ENCODE measurements around the gene SHB. TPM values are rescaled to one million over a fixed set of nuclear protein-coding genes. Genes with fewer than 3 reads are reported as not detected.
A peak's percentile ranks its signal among the peaks of the same experiment; 100 is the strongest.

SHB gene
- total RNA-seq, 1 experiment from 2014 or later: 12.2 TPM

DNA sequence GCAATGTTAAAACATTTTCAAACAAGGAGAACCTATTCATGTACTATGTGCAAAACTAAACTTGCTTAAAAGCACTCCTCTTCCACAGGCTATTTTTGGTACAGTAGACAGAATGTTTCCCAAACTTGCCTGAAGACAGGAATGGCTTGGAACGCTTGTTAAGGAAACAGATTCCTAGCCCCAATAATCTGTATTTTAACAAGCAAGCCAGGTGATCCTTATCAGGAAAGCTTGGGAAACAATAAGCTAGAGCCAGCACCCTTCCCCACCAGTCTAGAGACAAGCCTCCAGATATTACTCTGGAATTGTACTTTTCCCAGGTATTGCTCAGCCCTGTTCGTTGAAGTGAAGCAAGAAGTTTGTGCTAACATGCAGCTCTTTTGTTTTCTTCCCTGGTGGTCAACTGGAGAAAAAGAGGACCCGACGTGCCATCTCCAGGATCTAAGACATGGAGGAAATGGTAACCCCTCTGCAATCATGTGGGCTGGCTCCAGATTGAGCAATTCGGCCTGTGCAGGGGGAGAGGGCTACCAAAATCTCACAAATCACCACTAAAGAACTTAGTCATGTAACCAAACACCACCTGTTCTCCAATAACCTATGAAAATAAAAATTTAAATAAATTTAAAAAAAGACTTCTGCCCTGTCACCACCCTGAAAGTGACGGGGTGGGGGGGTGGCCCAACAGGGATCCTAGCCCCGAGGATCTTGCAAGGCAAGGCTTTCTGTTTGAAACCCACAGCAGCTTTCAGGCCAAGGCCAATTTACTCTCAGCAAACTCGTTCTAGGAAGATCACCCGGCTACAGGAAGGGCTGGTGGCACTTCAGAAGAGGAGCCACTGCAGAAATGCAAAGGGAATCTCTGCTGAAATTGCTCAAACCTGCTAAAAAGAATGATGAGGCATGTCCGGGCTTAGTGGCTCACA is 48.6 kb downstream of the SHB start (continued):
- TF ChIP-seq IRF2 (CRISPR knock-in tag; IDR thresholded peaks at IDR 0.05; ENCODE audit: borderline replicate concordance, low read depth): no peak
- no peak for TF ChIP-seq HMGA2 (CRISPR knock-in tag; IDR thresholded peaks at IDR 0.05)
- no peak for TF ChIP-seq GTF2I (CRISPR knock-in tag; conservative IDR thresholded peaks at IDR 0.05)
- TF ChIP-seq, protein P1, sequence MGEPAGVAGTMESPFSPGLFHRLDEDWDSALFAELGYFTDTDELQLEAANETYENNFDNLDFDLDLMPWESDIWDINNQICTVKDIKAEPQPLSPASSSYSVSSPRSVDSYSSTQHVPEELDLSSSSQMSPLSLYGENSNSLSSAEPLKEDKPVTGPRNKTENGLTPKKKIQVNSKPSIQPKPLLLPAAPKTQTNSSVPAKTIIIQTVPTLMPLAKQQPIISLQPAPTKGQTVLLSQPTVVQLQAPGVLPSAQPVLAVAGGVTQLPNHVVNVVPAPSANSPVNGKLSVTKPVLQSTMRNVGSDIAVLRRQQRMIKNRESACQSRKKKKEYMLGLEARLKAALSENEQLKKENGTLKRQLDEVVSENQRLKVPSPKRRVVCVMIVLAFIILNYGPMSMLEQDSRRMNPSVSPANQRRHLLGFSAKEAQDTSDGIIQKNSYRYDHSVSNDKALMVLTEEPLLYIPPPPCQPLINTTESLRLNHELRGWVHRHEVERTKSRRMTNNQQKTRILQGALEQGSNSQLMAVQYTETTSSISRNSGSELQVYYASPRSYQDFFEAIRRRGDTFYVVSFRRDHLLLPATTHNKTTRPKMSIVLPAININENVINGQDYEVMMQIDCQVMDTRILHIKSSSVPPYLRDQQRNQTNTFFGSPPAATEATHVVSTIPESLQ (CRISPR knock-in tag; IDR thresholded peaks at IDR 0.05): no peak
- TF ChIP-seq, protein P2, sequence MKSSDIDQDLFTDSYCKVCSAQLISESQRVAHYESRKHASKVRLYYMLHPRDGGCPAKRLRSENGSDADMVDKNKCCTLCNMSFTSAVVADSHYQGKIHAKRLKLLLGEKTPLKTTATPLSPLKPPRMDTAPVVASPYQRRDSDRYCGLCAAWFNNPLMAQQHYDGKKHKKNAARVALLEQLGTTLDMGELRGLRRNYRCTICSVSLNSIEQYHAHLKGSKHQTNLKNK (CRISPR knock-in tag; IDR thresholded peaks at IDR 0.05): no peak
- TF ChIP-seq, protein P3, sequence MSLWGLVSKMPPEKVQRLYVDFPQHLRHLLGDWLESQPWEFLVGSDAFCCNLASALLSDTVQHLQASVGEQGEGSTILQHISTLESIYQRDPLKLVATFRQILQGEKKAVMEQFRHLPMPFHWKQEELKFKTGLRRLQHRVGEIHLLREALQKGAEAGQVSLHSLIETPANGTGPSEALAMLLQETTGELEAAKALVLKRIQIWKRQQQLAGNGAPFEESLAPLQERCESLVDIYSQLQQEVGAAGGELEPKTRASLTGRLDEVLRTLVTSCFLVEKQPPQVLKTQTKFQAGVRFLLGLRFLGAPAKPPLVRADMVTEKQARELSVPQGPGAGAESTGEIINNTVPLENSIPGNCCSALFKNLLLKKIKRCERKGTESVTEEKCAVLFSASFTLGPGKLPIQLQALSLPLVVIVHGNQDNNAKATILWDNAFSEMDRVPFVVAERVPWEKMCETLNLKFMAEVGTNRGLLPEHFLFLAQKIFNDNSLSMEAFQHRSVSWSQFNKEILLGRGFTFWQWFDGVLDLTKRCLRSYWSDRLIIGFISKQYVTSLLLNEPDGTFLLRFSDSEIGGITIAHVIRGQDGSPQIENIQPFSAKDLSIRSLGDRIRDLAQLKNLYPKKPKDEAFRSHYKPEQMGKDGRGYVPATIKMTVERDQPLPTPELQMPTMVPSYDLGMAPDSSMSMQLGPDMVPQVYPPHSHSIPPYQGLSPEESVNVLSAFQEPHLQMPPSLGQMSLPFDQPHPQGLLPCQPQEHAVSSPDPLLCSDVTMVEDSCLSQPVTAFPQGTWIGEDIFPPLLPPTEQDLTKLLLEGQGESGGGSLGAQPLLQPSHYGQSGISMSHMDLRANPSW (CRISPR knock-in tag; conservative IDR thresholded peaks at IDR 0.05; ENCODE audit: low read depth): no peak

DNA sequence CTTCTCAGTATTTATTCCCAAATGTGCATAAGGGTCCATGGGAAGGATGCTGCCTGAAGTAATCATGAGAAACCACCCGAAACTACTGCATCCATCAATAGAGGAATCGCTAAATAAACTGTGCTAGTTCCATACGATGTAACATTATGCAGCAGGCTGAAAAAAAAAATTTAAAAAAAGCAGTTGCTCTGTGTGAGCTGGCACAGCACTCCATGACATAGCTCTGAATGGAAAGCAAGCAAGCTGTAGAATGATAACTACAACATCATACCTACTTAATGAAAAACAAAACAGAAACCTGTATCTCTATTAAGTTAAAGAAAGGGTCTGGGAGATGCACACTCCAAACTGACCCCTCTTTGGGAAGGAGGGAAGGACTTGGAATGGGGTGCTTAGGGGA is 49.3 kb downstream of the SHB start:
- ChIA-PET CTCF (interaction anchor here (1.1 kb wide), 1 partner anchor 48 kb away, joined by 3 read pairs; no protein-coding TSS in a partner anchor), POLR2A (no interaction called here)
- ATAC-seq (no peak), DNase-seq (ENCODE audit: low spot score) (no peak)
- Mint-ChIP-seq H3K27ac (peak overlapping the region; percentile 30; the same call in 1 of the 2 replicates), H3K36me3 (peaks cover 6% of the 10 kb centered on the region; the same call in 1 of the 2 replicates), H3K4me1 (peaks cover 96% of the 10 kb centered on the region), H3K4me3 (no peak overlapping the region), H3K27me3 (ENCODE audit: low read depth) (no peaks in the 10 kb centered on the region; the same call in 1 of the 2 replicates), H3K9me3 (no peaks in the 10 kb centered on the region)
- TF ChIP-seq ZNF232 (CRISPR knock-in tag; IDR thresholded peaks at IDR 0.05) (no peak), MXD4 (CRISPR knock-in tag; IDR thresholded peaks at IDR 0.05; ENCODE audit: borderline replicate concordance) (no peak), ETV6 (CRISPR knock-in tag; IDR thresholded peaks at IDR 0.05) (no peak), FOXK1 (CRISPR knock-in tag; IDR thresholded peaks at IDR 0.05) (no peak)
- TF ChIP-seq, protein P4, sequence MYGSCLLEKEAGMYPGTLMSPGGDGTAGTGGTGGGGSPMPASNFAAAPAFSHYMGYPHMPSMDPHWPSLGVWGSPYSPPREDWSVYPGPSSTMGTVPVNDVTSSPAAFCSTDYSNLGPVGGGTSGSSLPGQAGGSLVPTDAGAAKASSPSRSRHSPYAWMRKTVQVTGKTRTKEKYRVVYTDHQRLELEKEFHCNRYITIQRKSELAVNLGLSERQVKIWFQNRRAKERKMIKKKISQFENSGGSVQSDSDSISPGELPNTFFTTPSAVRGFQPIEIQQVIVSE (CRISPR knock-in tag; IDR thresholded peaks at IDR 0.05; ENCODE audit: borderline replicate concordance): no peak
- TF ChIP-seq, protein P5, sequence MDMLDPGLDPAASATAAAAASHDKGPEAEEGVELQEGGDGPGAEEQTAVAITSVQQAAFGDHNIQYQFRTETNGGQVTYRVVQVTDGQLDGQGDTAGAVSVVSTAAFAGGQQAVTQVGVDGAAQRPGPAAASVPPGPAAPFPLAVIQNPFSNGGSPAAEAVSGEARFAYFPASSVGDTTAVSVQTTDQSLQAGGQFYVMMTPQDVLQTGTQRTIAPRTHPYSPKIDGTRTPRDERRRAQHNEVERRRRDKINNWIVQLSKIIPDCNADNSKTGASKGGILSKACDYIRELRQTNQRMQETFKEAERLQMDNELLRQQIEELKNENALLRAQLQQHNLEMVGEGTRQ (CRISPR knock-in tag; IDR thresholded peaks at IDR 0.05): no peak

DNA sequence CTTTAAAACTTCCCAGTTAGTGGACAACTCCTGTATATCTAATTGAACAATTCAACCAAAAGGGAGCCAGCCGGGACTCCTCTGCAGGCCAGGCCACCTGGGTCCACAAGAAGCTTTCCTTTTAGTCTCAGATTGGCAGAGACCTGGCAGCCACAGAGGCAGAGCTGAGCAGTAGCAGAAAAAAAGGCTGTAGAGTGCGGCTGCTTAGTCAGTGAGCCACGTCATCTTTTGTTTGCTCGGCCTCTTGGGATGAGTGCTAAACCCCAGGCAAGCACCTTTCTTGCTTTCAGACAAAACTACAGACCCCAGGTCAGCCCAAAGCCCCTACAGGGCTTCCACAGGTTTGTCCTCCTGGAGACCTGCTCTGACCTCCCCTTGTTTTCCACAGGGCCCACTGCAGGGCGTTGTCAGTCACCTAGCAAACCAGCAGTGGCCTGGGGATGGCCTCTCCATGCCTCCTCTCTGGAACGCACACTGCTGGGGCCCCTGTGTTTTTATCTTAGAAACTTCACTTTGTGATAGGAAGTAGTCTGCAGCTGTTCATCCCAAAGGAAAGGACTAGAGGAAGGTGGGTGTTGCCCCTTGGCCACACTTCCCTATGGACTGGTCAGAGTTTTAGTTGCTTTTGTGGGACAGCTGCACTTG is 49.9 kb downstream of the SHB start:
- Mint-ChIP-seq H3K27me3 (ENCODE audit: low read depth) (no peaks in the 10 kb centered on the region; the same call in 1 of the 2 replicates), H3K9me3 (no peaks in the 10 kb centered on the region), H3K36me3 (peaks cover 6% of the 10 kb centered on the region; the same call in 1 of the 2 replicates), H3K27ac (peak overlapping the region; percentile 66; the same call in 1 of the 2 replicates), H3K4me1 (peaks cover 96% of the 10 kb centered on the region), H3K4me3 (no peak overlapping the region)
- ChIA-PET CTCF (interaction anchor here (1.1 to 4.4 kb wide), 5 partner anchors 11 to 105 kb away, joined by 3 to 61 read pairs (median 33); partner anchors contain the start of gene SHB), POLR2A (no interaction called here)
- no peak for DNase-seq (ENCODE audit: low spot score)
- no peak for ATAC-seq
- TF ChIP-seq ZNF138 (CRISPR knock-in tag; conservative IDR thresholded peaks at IDR 0.05) (no peak), SMAD4 (CRISPR knock-in tag; IDR thresholded peaks at IDR 0.05) (no peak), GTF2I (CRISPR knock-in tag; conservative IDR thresholded peaks at IDR 0.05) (no peak), SOX15 (CRISPR knock-in tag; IDR thresholded peaks at IDR 0.05) (no peak)
- TF ChIP-seq, protein P6, sequence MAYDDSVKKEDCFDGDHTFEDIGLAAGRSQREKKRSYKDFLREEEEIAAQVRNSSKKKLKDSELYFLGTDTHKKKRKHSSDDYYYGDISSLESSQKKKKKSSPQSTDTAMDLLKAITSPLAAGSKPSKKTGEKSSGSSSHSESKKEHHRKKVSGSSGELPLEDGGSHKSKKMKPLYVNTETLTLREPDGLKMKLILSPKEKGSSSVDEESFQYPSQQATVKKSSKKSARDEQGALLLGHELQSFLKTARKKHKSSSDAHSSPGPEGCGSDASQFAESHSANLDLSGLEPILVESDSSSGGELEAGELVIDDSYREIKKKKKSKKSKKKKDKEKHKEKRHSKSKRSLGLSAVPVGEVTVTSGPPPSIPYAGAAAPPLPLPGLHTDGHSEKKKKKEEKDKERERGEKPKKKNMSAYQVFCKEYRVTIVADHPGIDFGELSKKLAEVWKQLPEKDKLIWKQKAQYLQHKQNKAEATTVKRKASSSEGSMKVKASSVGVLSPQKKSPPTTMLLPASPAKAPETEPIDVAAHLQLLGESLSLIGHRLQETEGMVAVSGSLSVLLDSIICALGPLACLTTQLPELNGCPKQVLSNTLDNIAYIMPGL (CRISPR knock-in tag; IDR thresholded peaks at IDR 0.05): no peak
- TF ChIP-seq, protein P7, sequence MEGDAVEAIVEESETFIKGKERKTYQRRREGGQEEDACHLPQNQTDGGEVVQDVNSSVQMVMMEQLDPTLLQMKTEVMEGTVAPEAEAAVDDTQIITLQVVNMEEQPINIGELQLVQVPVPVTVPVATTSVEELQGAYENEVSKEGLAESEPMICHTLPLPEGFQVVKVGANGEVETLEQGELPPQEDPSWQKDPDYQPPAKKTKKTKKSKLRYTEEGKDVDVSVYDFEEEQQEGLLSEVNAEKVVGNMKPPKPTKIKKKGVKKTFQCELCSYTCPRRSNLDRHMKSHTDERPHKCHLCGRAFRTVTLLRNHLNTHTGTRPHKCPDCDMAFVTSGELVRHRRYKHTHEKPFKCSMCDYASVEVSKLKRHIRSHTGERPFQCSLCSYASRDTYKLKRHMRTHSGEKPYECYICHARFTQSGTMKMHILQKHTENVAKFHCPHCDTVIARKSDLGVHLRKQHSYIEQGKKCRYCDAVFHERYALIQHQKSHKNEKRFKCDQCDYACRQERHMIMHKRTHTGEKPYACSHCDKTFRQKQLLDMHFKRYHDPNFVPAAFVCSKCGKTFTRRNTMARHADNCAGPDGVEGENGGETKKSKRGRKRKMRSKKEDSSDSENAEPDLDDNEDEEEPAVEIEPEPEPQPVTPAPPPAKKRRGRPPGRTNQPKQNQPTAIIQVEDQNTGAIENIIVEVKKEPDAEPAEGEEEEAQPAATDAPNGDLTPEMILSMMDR (IDR thresholded peaks at IDR 0.05): no peak
- TF ChIP-seq, protein P8, sequence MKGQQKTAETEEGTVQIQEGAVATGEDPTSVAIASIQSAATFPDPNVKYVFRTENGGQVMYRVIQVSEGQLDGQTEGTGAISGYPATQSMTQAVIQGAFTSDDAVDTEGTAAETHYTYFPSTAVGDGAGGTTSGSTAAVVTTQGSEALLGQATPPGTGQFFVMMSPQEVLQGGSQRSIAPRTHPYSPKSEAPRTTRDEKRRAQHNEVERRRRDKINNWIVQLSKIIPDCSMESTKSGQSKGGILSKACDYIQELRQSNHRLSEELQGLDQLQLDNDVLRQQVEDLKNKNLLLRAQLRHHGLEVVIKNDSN (CRISPR knock-in tag; IDR thresholded peaks at IDR 0.05): no peak
- TF ChIP-seq, protein P4 (CRISPR knock-in tag; IDR thresholded peaks at IDR 0.05; ENCODE audit: borderline replicate concordance): no peak

All from WTC11 (cell line).